Right atrium auricular region (tissue), 2 donors: ENCODE data around the gene TECTA. TPM values are rescaled to one million over a fixed set of nuclear protein-coding genes. Genes with fewer than 3 reads are reported as not detected.

Experiments
- DNase-seq: peaks from one replicate; pipeline ENCODE4 v3.0.0-alpha.2; 2019; ENCODE audit warnings: low spot score
- H3K27ac ChIP-seq, 2 donors: fragments of 200-600 bp; sonication (generic); 1 replicate in 1 of 2; 2 replicates in 1 of 2; pipeline ENCODE4 v1.5.1; 2016 to 2019
- H3K27me3 ChIP-seq, 2 donors: fragments of 200-600 bp; sonication (generic); one replicate each; pipeline versions ENCODE4 v1.5.1 to v1.6.0; 2017 to 2019
- H3K36me3 ChIP-seq: fragments of 200-600 bp; sonication (generic); one replicate; pipeline ENCODE4 v1.5.1; 2016
- H3K4me1 ChIP-seq, 2 donors: fragments of 200-600 bp; sonication (generic); one replicate each; pipeline versions ENCODE4 v1.5.1 to v1.6.0; 2017 to 2019
- H3K4me3 ChIP-seq, 2 donors: fragments of 200-600 bp; sonication (generic); 1 replicate in 1 of 2; 2 replicates in 1 of 2; pipeline ENCODE4 v1.5.1; 2017 to 2019; ENCODE audit warnings: mild to moderate bottlenecking in 1 of 2, moderate library complexity in 1 of 2
- H3K9me3 ChIP-seq, 2 donors: fragments of 200-600 bp; sonication (generic); one replicate each; pipeline ENCODE4 v1.5.1; 2019
- total RNA-seq, 2 donors: library from RNA; depleted of rRNA; stranded (reverse); fragments of >200 nt; gene quantifications; one replicate each; pipeline ENCODE4 v1.1.0, GENCODE V29; 2016
- TF ChIP-seq, protein P1 (sequence below), 2 donors: fragments of 200-600 bp; sonication (generic); IDR thresholded peaks; one replicate each; pipeline ENCODE4 v1.5.1; 2019; ENCODE audit warnings: antibody characterized with exemption in 2 of 2

The TECTA gene, protein sequence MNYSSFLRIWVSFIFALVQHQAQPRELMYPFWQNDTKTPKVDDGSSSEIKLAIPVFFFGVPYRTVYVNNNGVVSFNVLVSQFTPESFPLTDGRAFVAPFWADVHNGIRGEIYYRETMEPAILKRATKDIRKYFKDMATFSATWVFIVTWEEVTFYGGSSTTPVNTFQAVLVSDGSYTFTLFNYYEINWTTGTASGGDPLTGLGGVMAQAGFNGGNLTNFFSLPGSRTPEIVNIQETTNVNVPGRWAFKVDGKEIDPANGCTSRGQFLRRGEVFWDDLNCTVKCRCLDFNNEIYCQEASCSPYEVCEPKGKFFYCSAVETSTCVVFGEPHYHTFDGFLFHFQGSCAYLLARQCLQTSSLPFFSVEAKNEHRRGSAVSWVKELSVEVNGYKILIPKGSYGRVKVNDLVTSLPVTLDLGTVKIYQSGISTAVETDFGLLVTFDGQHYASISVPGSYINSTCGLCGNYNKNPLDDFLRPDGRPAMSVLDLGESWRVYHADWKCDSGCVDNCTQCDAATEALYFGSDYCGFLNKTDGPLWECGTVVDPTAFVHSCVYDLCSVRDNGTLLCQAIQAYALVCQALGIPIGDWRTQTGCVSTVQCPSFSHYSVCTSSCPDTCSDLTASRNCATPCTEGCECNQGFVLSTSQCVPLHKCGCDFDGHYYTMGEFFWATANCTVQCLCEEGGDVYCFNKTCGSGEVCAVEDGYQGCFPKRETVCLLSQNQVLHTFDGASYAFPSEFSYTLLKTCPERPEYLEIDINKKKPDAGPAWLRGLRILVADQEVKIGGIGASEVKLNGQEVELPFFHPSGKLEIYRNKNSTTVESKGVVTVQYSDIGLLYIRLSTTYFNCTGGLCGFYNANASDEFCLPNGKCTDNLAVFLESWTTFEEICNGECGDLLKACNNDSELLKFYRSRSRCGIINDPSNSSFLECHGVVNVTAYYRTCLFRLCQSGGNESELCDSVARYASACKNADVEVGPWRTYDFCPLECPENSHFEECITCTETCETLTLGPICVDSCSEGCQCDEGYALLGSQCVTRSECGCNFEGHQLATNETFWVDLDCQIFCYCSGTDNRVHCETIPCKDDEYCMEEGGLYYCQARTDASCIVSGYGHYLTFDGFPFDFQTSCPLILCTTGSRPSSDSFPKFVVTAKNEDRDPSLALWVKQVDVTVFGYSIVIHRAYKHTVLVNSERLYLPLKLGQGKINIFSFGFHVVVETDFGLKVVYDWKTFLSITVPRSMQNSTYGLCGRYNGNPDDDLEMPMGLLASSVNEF (N-terminal part only)
- total RNA-seq = 1 to 10 TPM; 1.6 to 3.1 TPM

DNA sequence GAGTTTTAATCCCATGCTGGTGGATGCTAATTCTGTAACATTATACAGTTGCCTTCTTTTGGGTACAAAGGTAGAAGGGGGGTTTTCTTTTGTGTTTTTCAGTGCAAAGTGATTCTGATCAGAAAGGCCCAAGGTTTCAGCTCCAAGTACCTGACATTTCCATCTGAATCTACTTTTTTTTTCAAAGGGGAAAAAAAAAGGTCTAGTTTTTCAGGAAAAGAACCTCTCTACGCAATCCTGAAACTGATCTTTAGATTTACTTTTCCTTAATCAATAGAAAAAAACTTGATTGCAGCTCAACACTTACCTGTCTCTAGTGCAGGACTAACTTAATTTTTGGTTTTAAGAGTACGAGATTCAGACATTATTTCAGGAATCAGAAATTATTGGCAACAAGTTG, at the start of gene TECTA:
TECTA (plus strand) TSS at position 301 of the 400 bp plus-strand sequence. CDS start 1,423 bp downstream, outside the sequence.
- Histone ChIP-seq H3K27ac (no peak within 1 kb of the TSS), H3K36me3 (no peaks in the 10 kb centered on the region), H3K4me1 (peaks cover 0 to 19% of the 10 kb centered on the region in 2 donors), H3K4me3 (no peak within 1 kb of the TSS), H3K27me3 (no peaks in the 10 kb centered on the region), H3K9me3 (no peaks in the 10 kb centered on the region)
- DNase-seq = no peak
- TF ChIP-seq, protein P1, sequence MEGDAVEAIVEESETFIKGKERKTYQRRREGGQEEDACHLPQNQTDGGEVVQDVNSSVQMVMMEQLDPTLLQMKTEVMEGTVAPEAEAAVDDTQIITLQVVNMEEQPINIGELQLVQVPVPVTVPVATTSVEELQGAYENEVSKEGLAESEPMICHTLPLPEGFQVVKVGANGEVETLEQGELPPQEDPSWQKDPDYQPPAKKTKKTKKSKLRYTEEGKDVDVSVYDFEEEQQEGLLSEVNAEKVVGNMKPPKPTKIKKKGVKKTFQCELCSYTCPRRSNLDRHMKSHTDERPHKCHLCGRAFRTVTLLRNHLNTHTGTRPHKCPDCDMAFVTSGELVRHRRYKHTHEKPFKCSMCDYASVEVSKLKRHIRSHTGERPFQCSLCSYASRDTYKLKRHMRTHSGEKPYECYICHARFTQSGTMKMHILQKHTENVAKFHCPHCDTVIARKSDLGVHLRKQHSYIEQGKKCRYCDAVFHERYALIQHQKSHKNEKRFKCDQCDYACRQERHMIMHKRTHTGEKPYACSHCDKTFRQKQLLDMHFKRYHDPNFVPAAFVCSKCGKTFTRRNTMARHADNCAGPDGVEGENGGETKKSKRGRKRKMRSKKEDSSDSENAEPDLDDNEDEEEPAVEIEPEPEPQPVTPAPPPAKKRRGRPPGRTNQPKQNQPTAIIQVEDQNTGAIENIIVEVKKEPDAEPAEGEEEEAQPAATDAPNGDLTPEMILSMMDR (IDR thresholded peaks at IDR 0.05) = no peak

DNA sequence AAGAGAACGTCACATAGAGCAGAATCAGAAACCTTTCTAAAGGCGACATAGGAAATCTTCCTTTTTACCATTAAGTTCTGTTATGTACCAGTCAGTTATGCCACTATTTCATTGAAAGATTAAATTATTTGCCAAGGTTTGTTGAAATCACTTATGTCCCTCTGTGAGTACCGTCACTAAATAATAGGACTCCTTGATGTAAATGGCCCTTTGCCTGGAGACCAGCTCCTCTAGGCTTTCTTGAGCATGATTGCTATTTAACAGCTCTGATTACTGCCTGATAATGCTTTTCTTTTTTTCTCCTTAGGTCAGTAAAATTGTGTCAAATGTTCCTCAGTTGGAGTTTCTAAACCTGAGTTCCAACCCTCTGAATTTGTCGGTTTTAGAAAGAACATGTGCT, 47.8 kb upstream of the TECTA start:
- TF ChIP-seq, protein P1 (IDR thresholded peaks at IDR 0.05) = no peak
- no peak for DNase-seq
- Histone ChIP-seq H3K4me3 (no peak overlapping the region), H3K4me1 (no peaks in the 10 kb centered on the region), H3K27me3 (no peaks in the 10 kb centered on the region), H3K27ac (no peak overlapping the region), H3K36me3 (peaks cover 33% of the 10 kb centered on the region), H3K9me3 (no peaks in the 10 kb centered on the region)

- no peak for DNase-seq
- H3K27ac ChIP-seq = no peak overlapping the region
- H3K27me3 ChIP-seq = no peaks in the 10 kb centered on the region
- H3K36me3 ChIP-seq = peaks cover 33% of the 10 kb centered on the region
- H3K4me3 ChIP-seq = no peak overlapping the region
- H3K4me1 ChIP-seq = no peaks in the 10 kb centered on the region
- no peaks in the 10 kb centered on the region for H3K9me3 ChIP-seq
- TF ChIP-seq, protein P1 (IDR thresholded peaks at IDR 0.05) = no peak
Observed at GRCh38 chr11:121054266-121054665, 46.8 kb upstream of the TECTA start.

DNA sequence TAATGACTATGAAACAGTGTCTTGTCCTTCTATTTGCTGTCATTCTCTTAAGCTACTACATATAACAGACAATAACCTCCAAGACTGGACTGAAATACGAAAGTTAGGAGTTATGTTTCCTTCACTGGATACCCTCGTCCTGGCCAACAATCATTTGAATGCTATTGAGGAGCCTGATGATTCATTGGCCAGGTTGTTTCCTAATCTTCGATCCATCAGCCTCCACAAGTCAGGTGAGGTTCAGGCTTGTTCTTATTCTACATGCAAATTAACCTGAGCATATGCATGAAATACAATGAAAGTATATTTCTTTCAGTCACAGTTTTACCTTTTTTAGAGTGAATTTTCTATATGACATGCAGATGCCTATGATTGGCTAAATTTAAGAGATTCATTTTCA, 46.0 kb upstream of the TECTA start:
- Histone ChIP-seq H3K4me1 (no peaks in the 10 kb centered on the region), H3K36me3 (peaks cover 33% of the 10 kb centered on the region), H3K27ac (no peak overlapping the region), H3K9me3 (no peaks in the 10 kb centered on the region), H3K27me3 (no peaks in the 10 kb centered on the region), H3K4me3 (no peak overlapping the region)
- TF ChIP-seq, protein P1 (IDR thresholded peaks at IDR 0.05) = no peak
- no peak for DNase-seq

DNA sequence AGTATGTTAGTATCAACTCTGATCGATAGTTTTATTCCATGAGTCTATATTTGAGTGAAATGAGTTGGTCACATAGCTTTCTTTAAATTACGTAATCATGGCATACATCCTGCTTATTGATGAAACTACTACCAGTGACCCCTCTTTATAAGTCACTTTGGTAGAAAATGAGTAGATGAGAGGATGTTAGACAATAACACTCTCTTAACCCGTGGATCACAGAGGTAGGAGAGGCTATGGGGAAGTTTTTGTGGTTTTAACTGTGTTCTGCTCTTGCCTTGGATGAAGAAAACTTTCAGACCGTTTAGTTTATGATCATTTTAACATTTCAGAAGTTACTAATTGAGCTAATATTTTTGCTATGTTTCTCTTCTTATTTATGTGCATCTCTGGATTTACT, 43.1 kb upstream of the TECTA start:
- H3K27ac ChIP-seq = no peak overlapping the region
- peaks cover 51% of the 10 kb centered on the region for H3K36me3 ChIP-seq

More for the DNA sequence above, 43.1 kb upstream of the TECTA start:
- Histone ChIP-seq H3K4me3 (no peak overlapping the region), H3K9me3 (no peaks in the 10 kb centered on the region), H3K27me3 (no peaks in the 10 kb centered on the region), H3K4me1 (no peaks in the 10 kb centered on the region)
- TF ChIP-seq, protein P1 (IDR thresholded peaks at IDR 0.05) = no peak
- no peak for DNase-seq
